Osteoblast (primary cell): ENCODE data around the gene VASN. TPM values are rescaled to one million over a fixed set of nuclear protein-coding genes. Genes with fewer than 3 reads are reported as not detected.

Experiments
- DNase-seq: peaks from one replicate; pipeline ENCODE4 v3.0.0; 2011; ENCODE audit warnings: low spot score, mixed read lengths; ENCODE audit not compliant: insufficient read length; ENCODE audit errors: missing footprints
- H2AFZ ChIP-seq: 2 replicates; pipeline ENCODE4 v1.6.0; 2011; ENCODE audit warnings: mild to moderate bottlenecking, low read length
- H3K27ac ChIP-seq: 2 replicates; pipeline ENCODE4 v1.5.1; 2011; ENCODE audit warnings: mild to moderate bottlenecking, low read depth, low read length, moderate library complexity
- H3K27me3 ChIP-seq: 2 replicates; pipeline ENCODE4 v1.6.0; 2012; ENCODE audit warnings: mild to moderate bottlenecking, control low read depth, inconsistent platforms, low read length, moderate library complexity; ENCODE audit not compliant: insufficient read depth
- H3K36me3 ChIP-seq: 2 replicates; pipeline ENCODE4 v1.5.1; 2011; ENCODE audit warnings: mild to moderate bottlenecking, low read length, control low read depth, moderate library complexity; ENCODE audit not compliant: insufficient read depth
- H3K4me1 ChIP-seq: 2 replicates; pipeline ENCODE4 v1.5.1; 2011; ENCODE audit warnings: mild to moderate bottlenecking, low read length, control low read depth, moderate library complexity; ENCODE audit not compliant: insufficient read depth
- H3K4me2 ChIP-seq: 2 replicates; pipeline ENCODE4 v1.6.0; 2011; ENCODE audit warnings: mild to moderate bottlenecking, low read length; ENCODE audit not compliant: insufficient read depth
- H3K4me3 ChIP-seq: fragments of 200-600 bp; sonication (generic); 3 replicates; pipeline ENCODE4 v1.5.1; 2012; ENCODE audit warnings: mild to moderate bottlenecking, low read length, inconsistent platforms; ENCODE audit not compliant: insufficient read depth
- H3K79me2 ChIP-seq: 2 replicates; pipeline ENCODE4 v1.6.0; 2012; ENCODE audit warnings: mild to moderate bottlenecking, low read length, control low read depth, inconsistent platforms; ENCODE audit not compliant: insufficient read depth
- H3K9me3 ChIP-seq: 2 replicates; pipeline ENCODE4 v1.5.1; 2011; ENCODE audit warnings: low read depth, low read length, control low read depth
- H4K20me1 ChIP-seq: 2 replicates; pipeline ENCODE4 v1.6.0; 2012; ENCODE audit warnings: mild to moderate bottlenecking, low read length, control low read depth; ENCODE audit not compliant: insufficient read depth
- CTCF ChIP-seq: IDR thresholded peaks from 2 replicates; pipeline ENCODE4 v1.5.1; 2011; ENCODE audit warnings: mild to moderate bottlenecking, low read depth, low read length, moderate library complexity; ENCODE audit errors: extremely low read depth
- total RNA-seq: library from RNA; depleted of rRNA; stranded (reverse); fragments of >200 nt; gene quantifications from 2 replicates; pipeline ENCODE4 v1.2.3, GENCODE V29; 2012

Gene VASN
- total RNA-seq, 1 donor, result 217 TPM

- Histone ChIP-seq H3K9me3 (no peaks in the 10 kb centered on the region), H3K27me3 (no peaks in the 10 kb centered on the region), H2AFZ (no peak overlapping the region), H3K27ac (peak overlapping the region; percentile 58), H3K4me1 (peaks cover 29% of the 10 kb centered on the region), H3K79me2 (peaks cover 92% of the 10 kb centered on the region), H3K36me3 (no peaks in the 10 kb centered on the region), H4K20me1 (peaks cover 68% of the 10 kb centered on the region), H3K4me2 (peak overlapping the region; percentile 85), H3K4me3 (peak overlapping the region; percentile 70)
- peak; percentile 92 for DNase-seq
- no peak for TF ChIP-seq CTCF
These were observed 44.1 kb upstream of the VASN start for GRCh38 chr16:4327386-4328045.

GRCh38 chr16:4328046-4328781 lies 43.4 kb upstream of the VASN start:
- Histone ChIP-seq H3K4me2 (peak overlapping the region; percentile 85), H2AFZ (peak overlapping the region; percentile 29), H3K27me3 (no peaks in the 10 kb centered on the region), H3K4me3 (peak overlapping the region; percentile 70), H3K36me3 (peaks cover 3% of the 10 kb centered on the region), H3K4me1 (peaks cover 29% of the 10 kb centered on the region), H3K9me3 (no peaks in the 10 kb centered on the region), H3K27ac (peak overlapping the region; percentile 58), H3K79me2 (peaks cover 92% of the 10 kb centered on the region), H4K20me1 (peaks cover 68% of the 10 kb centered on the region)
- TF ChIP-seq CTCF, result peak; percentile 64
- peak; percentile 100 for DNase-seq

- Histone ChIP-seq H3K27me3 (no peaks in the 10 kb centered on the region), H4K20me1 (peaks cover 64% of the 10 kb centered on the region), H3K27ac (peak overlapping the region; percentile 58), H2AFZ (no peak overlapping the region), H3K79me2 (peaks cover 89% of the 10 kb centered on the region), H3K4me1 (peaks cover 21% of the 10 kb centered on the region), H3K4me2 (peak overlapping the region; percentile 85), H3K4me3 (peak overlapping the region; percentile 70), H3K9me3 (no peaks in the 10 kb centered on the region), H3K36me3 (peaks cover 5% of the 10 kb centered on the region)
- peak; percentile 94 for DNase-seq
- TF ChIP-seq CTCF, result no peak
These were observed 42.6 kb upstream of the VASN start for GRCh38 chr16:4328782-4329775.
